Activated effector memory CD4-positive, alpha-beta T cell treated with Interleukin-2 at 50 U/mL for 16 hours (primary cell): Measurements from ENCODE around the gene TMED10.
"Not testable (repeated sequence)": the region's sequence is repeated elsewhere in the genome, so short reads cannot be mapped to it uniquely, and the experiment has no call there.

Experiments used
- DNase-seq: peaks from one replicate; pipeline ENCODE4 v3.0.0-alpha.2; 2020

Gene TMED10

GRCh38 chr14:75188520-75189268 is 12.3 kb upstream of the TMED10 start:
- no peak for DNase-seq

- DNase-seq: no peak
Measured at GRCh38 chr14:75188086-75188485, 11.7 kb upstream of the TMED10 start.

- DNase-seq: no peak
Measured at GRCh38 chr14:75186953-75187352, 10.5 kb upstream of the TMED10 start.

GRCh38 chr14:75185251-75186040 is 9.0 kb upstream of the TMED10 start:
- DNase-seq: no peak

- no peak for DNase-seq
Measured at GRCh38 chr14:75184492-75184891, 8.1 kb upstream of the TMED10 start.

- no peak for DNase-seq
Measured at GRCh38 chr14:75184039-75184438, 7.6 kb upstream of the TMED10 start.

GRCh38 chr14:75183225-75183624 is 6.8 kb upstream of the TMED10 start:
- DNase-seq: no peak

GRCh38 chr14:75182821-75183220 is 6.4 kb upstream of the TMED10 start:
- DNase-seq: no peak

GRCh38 chr14:75182163-75182562 is 5.8 kb upstream of the TMED10 start:
- not testable (repeated sequence) for DNase-seq

- no peak for DNase-seq
Measured at GRCh38 chr14:75181293-75182062, 5.1 kb upstream of the TMED10 start.

GRCh38 chr14:75175677-75176141 is 703 bp downstream of the TMED10 start:
- DNase-seq: no peak

- DNase-seq: no peak
Measured at GRCh38 chr14:75174066-75174465, 2.3 kb downstream of the TMED10 start.

- no peak for DNase-seq
Measured at GRCh38 chr14:75170772-75171171, 5.6 kb downstream of the TMED10 start.

GRCh38 chr14:75168586-75169335 is 7.7 kb downstream of the TMED10 start:
- DNase-seq: no peak

- DNase-seq: no peak
Measured at GRCh38 chr14:75167325-75167724, 9.1 kb downstream of the TMED10 start.

- DNase-seq: no peak
Measured at GRCh38 chr14:75165586-75166391, 10.6 kb downstream of the TMED10 start.

- DNase-seq: no peak
Measured at GRCh38 chr14:75164809-75165208, 11.6 kb downstream of the TMED10 start.

GRCh38 chr14:75163677-75164076 is 12.7 kb downstream of the TMED10 start:
- DNase-seq: no peak

GRCh38 chr14:75162631-75163030 is 13.8 kb downstream of the TMED10 start:
- no peak for DNase-seq

- DNase-seq: no peak
Measured at GRCh38 chr14:75158843-75159614, 17.4 kb downstream of the TMED10 start.

GRCh38 chr14:75156901-75157300 is 19.5 kb downstream of the TMED10 start:
- no peak for DNase-seq
